Prostate gland (tissue), 2 donors: ENCODE results near the gene ESD.

ENCODE experiments used
- CTCF ChIP-seq, 4 experiments: fragments of 200-600 bp in 2 of 4; fragments of 450-650 bp in 2 of 4; sonication (generic) in 2 of 4; IDR thresholded peaks; 1 replicate in 3 of 4; 2 replicates in 1 of 4; pipeline ENCODE4 v1.5.1; 2016 to 2019; ENCODE audit warnings: antibody characterized with exemption in 4 of 4, mild to moderate bottlenecking in 2 of 4, moderate library complexity in 2 of 4
- POLR2A ChIP-seq: fragments of 450-650 bp; IDR thresholded peaks from one replicate; pipeline ENCODE4 v1.6.1; 2016; ENCODE audit warnings: antibody characterized with exemption, mild to moderate bottlenecking

- TF ChIP-seq CTCF (IDR thresholded peaks at IDR 0.05) (no peak), POLR2A (no peak)
Observed at GRCh38 chr13:46761174-46761573, 35.8 kb downstream of the ESD start.
